K562 (cell line): ENCODE measurements around the gene TMEM273. TPM values are rescaled to one million over a fixed set of nuclear protein-coding genes. Genes with fewer than 3 reads are reported as not detected.
A peak's percentile ranks its signal among the peaks of the same experiment; 100 is the strongest.

Experiments
- DACH1 ChIP-seq: fragments of 450-650 bp; IDR thresholded peaks from 2 replicates; pipeline ENCODE4 v1.6.1; 2018; ENCODE audit not compliant: partially characterized antibody
- FIP1L1 ChIP-seq: fragments of 200-400 bp; formaldehyde crosslinking; IDR thresholded peaks from 2 replicates; pipeline ENCODE4 v1.6.1; 2018; ENCODE audit warnings: mild to moderate bottlenecking, low read depth, low read length; ENCODE audit not compliant: poor library complexity, severe bottlenecking
- FOXK2 ChIP-seq, 2 experiments: fragments of 450-650 bp; IDR thresholded peaks in 1 of 2; conservative IDR thresholded peaks in 1 of 2; 2 replicates each; pipeline ENCODE4 v1.6.1; 2016; ENCODE audit warnings: low read depth in 2 of 2, mild to moderate bottlenecking in 1 of 2
- HMGN3 ChIP-seq: IDR thresholded peaks from 2 replicates; pipeline ENCODE4 v1.6.1; 2011; ENCODE audit warnings: borderline replicate concordance, low read depth, mild to moderate bottlenecking, mixed read lengths, low read length; ENCODE audit not compliant: insufficient read length; ENCODE audit errors: extremely low read depth
- HNRNPK ChIP-seq: fragments of 200-400 bp; formaldehyde crosslinking; IDR thresholded peaks from one replicate; pipeline ENCODE4 v1.6.1; 2018; ENCODE audit warnings: mild to moderate bottlenecking, low read depth, low read length; ENCODE audit not compliant: poor library complexity, severe bottlenecking
- HNRNPUL1 ChIP-seq: fragments of 200-400 bp; formaldehyde crosslinking; IDR thresholded peaks from 2 replicates; pipeline ENCODE4 v1.6.1; 2017; ENCODE audit warnings: low read length
- MCM2 ChIP-seq: fragments of 450-650 bp; IDR thresholded peaks from 2 replicates; pipeline ENCODE4 v1.6.1; 2017; ENCODE audit warnings: low read depth, mild to moderate bottlenecking
- PYGO2 ChIP-seq: fragments of 450-650 bp; IDR thresholded peaks from 2 replicates; pipeline ENCODE4 v1.6.1; 2016; ENCODE audit warnings: mild to moderate bottlenecking, missing genetic modification characterization, moderate library complexity, missing compliant biosample characterization
- SMARCB1 ChIP-seq: IDR thresholded peaks from 2 replicates; pipeline ENCODE4 v1.6.1; 2011; ENCODE audit warnings: improper control_type of control experiment, low read depth; ENCODE audit not compliant: insufficient read length
- THRAP3 ChIP-seq: fragments of 450-650 bp; IDR thresholded peaks from 2 replicates; pipeline ENCODE4 v1.6.1; 2016; ENCODE audit warnings: mild to moderate bottlenecking, inconsistent platforms, borderline replicate concordance
- ZFP1 ChIP-seq: fragments of 450-650 bp; formaldehyde crosslinking; IDR thresholded peaks from 2 replicates; pipeline ENCODE4 v1.4.0; 2020; ENCODE audit warnings: mild to moderate bottlenecking, mixed read lengths
- ZNF354B ChIP-seq: fragments of 250-450 bp; sonication (Bioruptor Pico); IDR thresholded peaks from 2 replicates; pipeline ENCODE4 v1.4.0; 2020
- polyA plus RNA-seq, 8 experiments: library from polyadenylated mRNA; depleted of rRNA in 4 of 8; stranded (reverse) in 5 of 8; unstranded in 3 of 8; fragments of >200 nt; fragmentation: Nextera tagmentation in 2 of 8; fragmentation: Illumina TruSeq in 1 of 8; extraction: Ambion mirVana in 2 of 8; extraction: Trizol in 1 of 8; gene quantifications; 2 replicates each; pipeline versions ENCODE4 v1.2.1 to v1.2.3, GENCODE V29; 2011 to 2014; ENCODE audit warnings: inconsistent platforms in 1 of 8, missing spikeins in 1 of 8
- total RNA-seq, 7 experiments: library from RNA; depleted of rRNA in 6 of 7; stranded (reverse); fragments of >200 nt in 6 of 7; fragmentation: Illumina TruSeq in 2 of 7; extraction: Trizol in 2 of 7; gene quantifications; 2 replicates each; pipeline versions ENCODE4 v1.2.1 to v1.2.3, GENCODE V29; 2011 to 2021; ENCODE audit warnings: low replicate concordance in 1 of 7
- TF ChIP-seq, protein P1 (sequence below): fragments of 250-450 bp; sonication (Bioruptor Pico); IDR thresholded peaks from 2 replicates; pipeline ENCODE4 v1.4.0; 2020; ENCODE audit warnings: mild to moderate bottlenecking, moderate library complexity
- TF ChIP-seq, protein P2 (sequence below): fragments of 250-450 bp; sonication (Bioruptor Pico); IDR thresholded peaks from 2 replicates; pipeline ENCODE4 v1.8.0; 2021; ENCODE audit warnings: moderate library complexity, mild to moderate bottlenecking, inconsistent platforms
- TF ChIP-seq, protein P3 (sequence below): sonication (generic); formaldehyde crosslinking; IDR thresholded peaks from 2 replicates; pipeline ENCODE4 v1.8.0; 2022; ENCODE audit warnings: missing genetic modification reagents, mild to moderate bottlenecking, borderline replicate concordance
- TF ChIP-seq, protein P4 (sequence below): IDR thresholded peaks from 2 replicates; pipeline ENCODE4 v1.6.1; 2011; ENCODE audit warnings: borderline replicate concordance, low read depth, mild to moderate bottlenecking, moderate library complexity, low read length; ENCODE audit not compliant: insufficient read depth, poor library complexity, severe bottlenecking

Gene TMEM273
- total and polyA plus RNA-seq, 9 of the 15 experiments (the other 6 are each of a cell fraction or from before 2014, with no cell fraction given), result 39.2 to 131 (median 95.6) TPM

DNA sequence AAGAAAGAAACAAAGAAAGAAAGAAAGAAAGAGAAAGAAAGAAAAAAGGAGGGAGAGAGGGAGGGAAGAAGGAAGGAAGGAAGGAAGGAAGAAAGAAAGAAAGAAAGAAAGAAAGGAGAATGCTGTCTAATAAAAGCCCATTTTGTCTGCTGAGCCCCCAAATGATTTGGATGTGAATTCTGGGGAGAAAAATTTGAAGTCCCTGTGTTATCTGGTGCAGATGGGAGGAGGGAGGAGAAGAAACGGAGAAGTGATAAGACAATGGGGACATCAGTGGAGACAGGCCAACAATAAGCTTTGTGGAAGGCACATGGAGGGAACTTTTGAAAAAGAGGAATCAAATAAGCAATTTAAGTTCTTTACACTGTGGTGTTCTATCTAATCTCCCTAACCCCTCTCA is 24.6 kb upstream of the TMEM273 start (continued):
- TF ChIP-seq, protein P1, sequence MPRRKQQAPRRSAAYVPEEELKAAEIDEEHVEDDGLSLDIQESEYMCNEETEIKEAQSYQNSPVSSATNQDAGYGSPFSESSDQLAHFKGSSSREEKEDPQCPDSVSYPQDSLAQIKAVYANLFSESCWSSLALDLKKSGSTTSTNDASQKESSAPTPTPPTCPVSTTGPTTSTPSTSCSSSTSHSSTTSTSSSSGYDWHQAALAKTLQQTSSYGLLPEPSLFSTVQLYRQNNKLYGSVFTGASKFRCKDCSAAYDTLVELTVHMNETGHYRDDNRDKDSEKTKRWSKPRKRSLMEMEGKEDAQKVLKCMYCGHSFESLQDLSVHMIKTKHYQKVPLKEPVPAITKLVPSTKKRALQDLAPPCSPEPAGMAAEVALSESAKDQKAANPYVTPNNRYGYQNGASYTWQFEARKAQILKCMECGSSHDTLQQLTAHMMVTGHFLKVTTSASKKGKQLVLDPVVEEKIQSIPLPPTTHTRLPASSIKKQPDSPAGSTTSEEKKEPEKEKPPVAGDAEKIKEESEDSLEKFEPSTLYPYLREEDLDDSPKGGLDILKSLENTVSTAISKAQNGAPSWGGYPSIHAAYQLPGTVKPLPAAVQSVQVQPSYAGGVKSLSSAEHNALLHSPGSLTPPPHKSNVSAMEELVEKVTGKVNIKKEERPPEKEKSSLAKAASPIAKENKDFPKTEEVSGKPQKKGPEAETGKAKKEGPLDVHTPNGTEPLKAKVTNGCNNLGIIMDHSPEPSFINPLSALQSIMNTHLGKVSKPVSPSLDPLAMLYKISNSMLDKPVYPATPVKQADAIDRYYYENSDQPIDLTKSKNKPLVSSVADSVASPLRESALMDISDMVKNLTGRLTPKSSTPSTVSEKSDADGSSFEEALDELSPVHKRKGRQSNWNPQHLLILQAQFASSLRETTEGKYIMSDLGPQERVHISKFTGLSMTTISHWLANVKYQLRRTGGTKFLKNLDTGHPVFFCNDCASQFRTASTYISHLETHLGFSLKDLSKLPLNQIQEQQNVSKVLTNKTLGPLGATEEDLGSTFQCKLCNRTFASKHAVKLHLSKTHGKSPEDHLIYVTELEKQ (CRISPR knock-in tag), result no peak
- TF ChIP-seq SMARCB1 (no peak), PYGO2 (tag) (no peak), FOXK2 (conservative IDR thresholded peaks at IDR 0.05 in 1 of 2, IDR thresholded peaks at IDR 0.05 in 1 of 2; ENCODE audit: low read depth in 2 of 2) (peak; percentile 22 to 46; a peak in 1 of 4 replicates), HNRNPUL1 (no peak), HNRNPK (no peak), ZNF354B (no peak), DACH1 (no peak), MCM2 (no peak), HMGN3 (no peak), THRAP3 (peak; percentile 63; the same call in 1 of the 2 replicates), FIP1L1 (no peak), ZFP1 (CRISPR knock-in tag) (no peak)
- TF ChIP-seq, protein P2, sequence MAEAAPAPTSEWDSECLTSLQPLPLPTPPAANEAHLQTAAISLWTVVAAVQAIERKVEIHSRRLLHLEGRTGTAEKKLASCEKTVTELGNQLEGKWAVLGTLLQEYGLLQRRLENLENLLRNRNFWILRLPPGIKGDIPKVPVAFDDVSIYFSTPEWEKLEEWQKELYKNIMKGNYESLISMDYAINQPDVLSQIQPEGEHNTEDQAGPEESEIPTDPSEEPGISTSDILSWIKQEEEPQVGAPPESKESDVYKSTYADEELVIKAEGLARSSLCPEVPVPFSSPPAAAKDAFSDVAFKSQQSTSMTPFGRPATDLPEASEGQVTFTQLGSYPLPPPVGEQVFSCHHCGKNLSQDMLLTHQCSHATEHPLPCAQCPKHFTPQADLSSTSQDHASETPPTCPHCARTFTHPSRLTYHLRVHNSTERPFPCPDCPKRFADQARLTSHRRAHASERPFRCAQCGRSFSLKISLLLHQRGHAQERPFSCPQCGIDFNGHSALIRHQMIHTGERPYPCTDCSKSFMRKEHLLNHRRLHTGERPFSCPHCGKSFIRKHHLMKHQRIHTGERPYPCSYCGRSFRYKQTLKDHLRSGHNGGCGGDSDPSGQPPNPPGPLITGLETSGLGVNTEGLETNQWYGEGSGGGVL (CRISPR knock-in tag), result no peak
- TF ChIP-seq, protein P3, sequence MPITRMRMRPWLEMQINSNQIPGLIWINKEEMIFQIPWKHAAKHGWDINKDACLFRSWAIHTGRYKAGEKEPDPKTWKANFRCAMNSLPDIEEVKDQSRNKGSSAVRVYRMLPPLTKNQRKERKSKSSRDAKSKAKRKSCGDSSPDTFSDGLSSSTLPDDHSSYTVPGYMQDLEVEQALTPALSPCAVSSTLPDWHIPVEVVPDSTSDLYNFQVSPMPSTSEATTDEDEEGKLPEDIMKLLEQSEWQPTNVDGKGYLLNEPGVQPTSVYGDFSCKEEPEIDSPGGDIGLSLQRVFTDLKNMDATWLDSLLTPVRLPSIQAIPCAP (CRISPR knock-in tag), result no peak
- TF ChIP-seq, protein P4, sequence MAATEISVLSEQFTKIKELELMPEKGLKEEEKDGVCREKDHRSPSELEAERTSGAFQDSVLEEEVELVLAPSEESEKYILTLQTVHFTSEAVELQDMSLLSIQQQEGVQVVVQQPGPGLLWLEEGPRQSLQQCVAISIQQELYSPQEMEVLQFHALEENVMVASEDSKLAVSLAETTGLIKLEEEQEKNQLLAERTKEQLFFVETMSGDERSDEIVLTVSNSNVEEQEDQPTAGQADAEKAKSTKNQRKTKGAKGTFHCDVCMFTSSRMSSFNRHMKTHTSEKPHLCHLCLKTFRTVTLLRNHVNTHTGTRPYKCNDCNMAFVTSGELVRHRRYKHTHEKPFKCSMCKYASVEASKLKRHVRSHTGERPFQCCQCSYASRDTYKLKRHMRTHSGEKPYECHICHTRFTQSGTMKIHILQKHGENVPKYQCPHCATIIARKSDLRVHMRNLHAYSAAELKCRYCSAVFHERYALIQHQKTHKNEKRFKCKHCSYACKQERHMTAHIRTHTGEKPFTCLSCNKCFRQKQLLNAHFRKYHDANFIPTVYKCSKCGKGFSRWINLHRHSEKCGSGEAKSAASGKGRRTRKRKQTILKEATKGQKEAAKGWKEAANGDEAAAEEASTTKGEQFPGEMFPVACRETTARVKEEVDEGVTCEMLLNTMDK, result no peak
